Activated CD8-positive, alpha-beta T cell treated with anti-CD3 and anti-CD28 coated beads for 36 hours (primary cell): Measurements from ENCODE around the gene PTPRQ. TPM values are rescaled to one million over a fixed set of nuclear protein-coding genes. Genes with fewer than 3 reads are reported as not detected.

Experiments used
- ATAC-seq: fragments of 200-7000 bp; cut with Tn5 transposase; one replicate; pipeline ENCODE4 v1.10.0; 2021; ENCODE audit warnings: mild to moderate bottlenecking, moderate library complexity
- CTCF ChIA-PET: fragments of 350-600 bp; sonication (Branson Sonifier 250); formaldehyde crosslinking; loops from one replicate; lab custom pipeline; 2021; ENCODE audit warnings: antibody characterized with exemption; lab: Charles Lee
- POLR2A ChIA-PET: fragments of 350-600 bp; sonication (Branson Sonifier 250); formaldehyde crosslinking; loops from one replicate; lab custom pipeline; 2021; ENCODE audit warnings: antibody characterized with exemption; lab: Charles Lee
- DNase-seq: peaks from one replicate; pipeline ENCODE4 v3.0.0-alpha.2; 2020
- H3K27ac Mint-ChIP-seq: one replicate; pipeline ENCODE4 v1.8.0; 2021; ENCODE audit warnings: mild to moderate bottlenecking, mixed read lengths
- H3K27me3 Mint-ChIP-seq: one replicate; pipeline ENCODE4 v1.8.0; 2021; ENCODE audit warnings: mixed read lengths
- H3K36me3 Mint-ChIP-seq: one replicate; pipeline ENCODE4 v1.8.0; 2021; ENCODE audit warnings: low read depth, mixed read lengths
- H3K4me1 Mint-ChIP-seq: one replicate; pipeline ENCODE4 v1.8.0; 2021; ENCODE audit warnings: low read depth, mixed read lengths
- H3K4me3 Mint-ChIP-seq: one replicate; pipeline ENCODE4 v1.8.0; 2021; ENCODE audit warnings: mild to moderate bottlenecking, moderate library complexity, mixed read lengths
- H3K9me3 Mint-ChIP-seq: one replicate; pipeline ENCODE4 v1.8.0; 2021; ENCODE audit warnings: mixed read lengths
- intact Hi-C: fragments of 100-400 bp; cut with micrococcal nuclease; formaldehyde crosslinking; loops from one replicate; pipeline ENCODE4 v1.10.0; 2022
- total RNA-seq, 2 experiments: library from RNA; stranded (reverse); gene quantifications; one replicate each; pipeline ENCODE4 v1.2.3, GENCODE V29; 2021
- TF ChIP-seq, protein P1 (sequence below): fragments of 200-600 bp; IDR thresholded peaks from one replicate; pipeline ENCODE4 v1.8.0; 2022; ENCODE audit warnings: antibody characterized with exemption, mild to moderate bottlenecking

The PTPRQ gene
- total RNA-seq, result not detected

- intact Hi-C loops, result no loop called here
- H3K4me1 Mint-ChIP-seq, result no peaks in the 10 kb centered on the region
These were observed at the start of gene PTPRQ for GRCh38 chr12:80443974-80444666. Gene PTPRQ, plus strand, starts transcription at chr12:80444235. Its CDS starts 111 bp downstream, at chr12:80444346.

DNA sequence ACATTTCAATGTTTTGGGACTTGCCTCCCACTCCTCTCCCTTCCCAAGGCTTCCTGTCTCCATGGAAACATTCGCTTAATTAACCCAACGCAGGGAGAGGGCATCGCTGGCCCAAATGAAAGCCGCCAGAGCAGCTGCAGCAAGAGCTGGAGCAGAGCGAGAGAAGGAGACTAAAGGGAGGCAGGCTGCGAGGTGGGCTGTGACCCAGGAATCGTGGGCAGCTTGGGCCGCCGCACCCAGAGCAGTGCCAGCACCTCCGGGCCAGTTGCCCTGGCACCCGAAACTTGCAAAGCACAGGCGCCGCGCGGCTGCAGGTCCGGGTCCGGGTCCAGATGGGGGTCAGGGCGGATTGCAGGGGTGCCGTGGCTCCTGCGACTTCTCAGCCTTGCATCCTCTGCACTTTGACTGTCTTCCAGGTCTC is 43.5 kb upstream of the PTPRQ start:
- no peak for ATAC-seq
- Mint-ChIP-seq H3K9me3 (no peaks in the 10 kb centered on the region), H3K4me1 (peaks cover 2% of the 10 kb centered on the region), H3K27ac (no peak overlapping the region), H3K36me3 (no peaks in the 10 kb centered on the region), H3K27me3 (peaks cover 10% of the 10 kb centered on the region), H3K4me3 (no peak overlapping the region)
- ChIA-PET POLR2A (no interaction called here), CTCF (no interaction called here)
- DNase-seq, result no peak
- intact Hi-C loops, result no loop called here
- TF ChIP-seq, protein P1, sequence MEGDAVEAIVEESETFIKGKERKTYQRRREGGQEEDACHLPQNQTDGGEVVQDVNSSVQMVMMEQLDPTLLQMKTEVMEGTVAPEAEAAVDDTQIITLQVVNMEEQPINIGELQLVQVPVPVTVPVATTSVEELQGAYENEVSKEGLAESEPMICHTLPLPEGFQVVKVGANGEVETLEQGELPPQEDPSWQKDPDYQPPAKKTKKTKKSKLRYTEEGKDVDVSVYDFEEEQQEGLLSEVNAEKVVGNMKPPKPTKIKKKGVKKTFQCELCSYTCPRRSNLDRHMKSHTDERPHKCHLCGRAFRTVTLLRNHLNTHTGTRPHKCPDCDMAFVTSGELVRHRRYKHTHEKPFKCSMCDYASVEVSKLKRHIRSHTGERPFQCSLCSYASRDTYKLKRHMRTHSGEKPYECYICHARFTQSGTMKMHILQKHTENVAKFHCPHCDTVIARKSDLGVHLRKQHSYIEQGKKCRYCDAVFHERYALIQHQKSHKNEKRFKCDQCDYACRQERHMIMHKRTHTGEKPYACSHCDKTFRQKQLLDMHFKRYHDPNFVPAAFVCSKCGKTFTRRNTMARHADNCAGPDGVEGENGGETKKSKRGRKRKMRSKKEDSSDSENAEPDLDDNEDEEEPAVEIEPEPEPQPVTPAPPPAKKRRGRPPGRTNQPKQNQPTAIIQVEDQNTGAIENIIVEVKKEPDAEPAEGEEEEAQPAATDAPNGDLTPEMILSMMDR, result no peak

More at GRCh38 chr12:80443974-80444666, at the start of gene PTPRQ:
- ChIA-PET POLR2A (no interaction called here), CTCF (no interaction called here)
- TF ChIP-seq, protein P1, result no peak
- DNase-seq (no peak), ATAC-seq (no peak)
- H3K27ac Mint-ChIP-seq, result no peak within 1 kb of the TSS
- H3K36me3 Mint-ChIP-seq, result no peaks in the 10 kb centered on the region
- H3K9me3 Mint-ChIP-seq, result peaks cover 4% of the 10 kb centered on the region
- no peaks in the 10 kb centered on the region for H3K27me3 Mint-ChIP-seq
- H3K4me3 Mint-ChIP-seq, result no peak within 1 kb of the TSS

- H3K4me3 Mint-ChIP-seq, result no peak overlapping the region
- ATAC-seq (no peak), DNase-seq (no peak)
- intact Hi-C loops, result no loop called here
- ChIA-PET POLR2A (no interaction called here), CTCF (no interaction called here)
- peaks cover 10% of the 10 kb centered on the region for H3K27me3 Mint-ChIP-seq
- no peaks in the 10 kb centered on the region for H3K36me3 Mint-ChIP-seq
- H3K27ac Mint-ChIP-seq, result no peak overlapping the region
- no peaks in the 10 kb centered on the region for H3K9me3 Mint-ChIP-seq
- TF ChIP-seq, protein P1, result no peak
- peaks cover 2% of the 10 kb centered on the region for H3K4me1 Mint-ChIP-seq
These were observed 42.8 kb upstream of the PTPRQ start for GRCh38 chr12:80401191-80401590.

DNA sequence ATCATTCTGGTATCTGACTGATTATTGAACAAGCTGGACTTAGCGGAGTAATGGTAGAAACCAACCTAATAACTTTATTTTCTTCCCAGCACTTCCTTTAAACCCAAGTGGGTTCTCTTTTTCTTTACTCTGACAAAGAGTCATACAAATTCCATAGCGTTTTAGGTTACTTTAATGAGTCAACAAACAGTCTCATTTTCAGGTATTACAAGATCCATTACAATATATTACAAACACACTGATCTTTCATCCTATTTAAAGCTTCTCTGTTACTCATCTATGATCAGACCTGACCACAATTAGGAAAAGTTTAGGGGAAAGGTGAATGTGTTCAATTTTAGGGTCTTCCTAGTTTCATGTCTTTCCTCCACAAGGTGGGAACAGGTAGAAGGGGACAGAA is 39.4 kb upstream of the PTPRQ start:
- TF ChIP-seq, protein P1, result no peak
- Mint-ChIP-seq H3K27ac (no peak overlapping the region), H3K4me1 (peaks cover 2% of the 10 kb centered on the region), H3K9me3 (no peaks in the 10 kb centered on the region), H3K4me3 (no peak overlapping the region), H3K36me3 (no peaks in the 10 kb centered on the region), H3K27me3 (peaks cover 9% of the 10 kb centered on the region)
- no peak for DNase-seq
- ChIA-PET CTCF (no interaction called here), POLR2A (no interaction called here)
- ATAC-seq, result no peak
- intact Hi-C loops, result no loop called here

DNA sequence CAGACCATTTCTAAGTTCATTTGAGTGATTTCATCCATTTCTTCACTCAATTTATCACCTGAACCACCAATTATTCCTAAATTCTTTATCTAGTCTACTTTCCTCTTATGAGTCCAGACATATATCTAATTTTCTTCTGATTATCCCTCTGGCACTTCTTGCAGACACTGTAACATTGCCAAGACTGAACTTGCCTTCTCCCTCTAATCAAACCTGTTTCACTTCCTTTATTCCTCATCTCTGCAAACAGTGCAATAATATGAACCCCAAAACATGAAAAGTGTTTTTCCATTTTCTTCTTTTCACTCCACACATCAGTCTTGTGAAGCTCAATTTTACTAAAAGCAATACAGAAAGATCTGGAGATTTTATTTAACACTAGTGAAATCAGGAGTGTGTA is 37.8 kb upstream of the PTPRQ start:
- no peaks in the 10 kb centered on the region for H3K9me3 Mint-ChIP-seq
- TF ChIP-seq, protein P1, result no peak

More for the DNA sequence above, 37.8 kb upstream of the PTPRQ start:
- ChIA-PET CTCF (no interaction called here), POLR2A (no interaction called here)
- DNase-seq, result no peak
- intact Hi-C loops, result no loop called here
- Mint-ChIP-seq H3K36me3 (no peaks in the 10 kb centered on the region), H3K27ac (no peak overlapping the region), H3K4me3 (no peak overlapping the region), H3K27me3 (no peaks in the 10 kb centered on the region), H3K4me1 (no peaks in the 10 kb centered on the region)
- ATAC-seq, result no peak
